Measurements from ENCODE around the gene KIFAP3. TPM values are rescaled to one million over a fixed set of nuclear protein-coding genes. Genes with fewer than 3 reads are reported as not detected.

The KIFAP3 gene
- total and polyA plus RNA-seq, 7 donors, result 14.4 to 36.7 (median 28.1) TPM

DNA sequence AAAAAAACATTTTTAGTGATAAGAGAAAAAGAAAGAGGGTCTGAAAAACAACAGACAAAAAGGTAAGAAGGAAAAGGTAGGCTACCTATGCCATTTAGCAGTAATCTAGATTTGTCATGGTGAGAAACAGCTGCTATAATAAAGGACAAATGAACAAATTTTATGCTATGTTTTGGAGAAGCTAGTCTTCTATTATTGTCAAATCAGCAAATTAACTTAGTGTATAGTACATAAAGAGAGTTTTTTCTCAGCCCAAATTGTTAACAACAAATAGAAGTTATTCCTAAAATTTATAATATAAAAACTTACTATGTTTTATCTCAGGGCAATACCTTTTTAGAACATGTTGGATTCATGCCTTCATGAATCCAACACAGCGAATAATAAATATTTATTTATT is 88.7 kb downstream of the KIFAP3 start:
- 95 to 99% methylated on average over 1 of the region's 1 CpG for WGBS, 2 donors
- no peak overlapping the region for H3K4me3 ChIP-seq
- H3K36me3 ChIP-seq, result peaks cover 0 to 25% (median 4%) of the 10 kb centered on the region in 4 donors
- TF ChIP-seq POLR2A (IDR thresholded peaks at IDR 0.05), result no peak
- TF ChIP-seq, protein P1, sequence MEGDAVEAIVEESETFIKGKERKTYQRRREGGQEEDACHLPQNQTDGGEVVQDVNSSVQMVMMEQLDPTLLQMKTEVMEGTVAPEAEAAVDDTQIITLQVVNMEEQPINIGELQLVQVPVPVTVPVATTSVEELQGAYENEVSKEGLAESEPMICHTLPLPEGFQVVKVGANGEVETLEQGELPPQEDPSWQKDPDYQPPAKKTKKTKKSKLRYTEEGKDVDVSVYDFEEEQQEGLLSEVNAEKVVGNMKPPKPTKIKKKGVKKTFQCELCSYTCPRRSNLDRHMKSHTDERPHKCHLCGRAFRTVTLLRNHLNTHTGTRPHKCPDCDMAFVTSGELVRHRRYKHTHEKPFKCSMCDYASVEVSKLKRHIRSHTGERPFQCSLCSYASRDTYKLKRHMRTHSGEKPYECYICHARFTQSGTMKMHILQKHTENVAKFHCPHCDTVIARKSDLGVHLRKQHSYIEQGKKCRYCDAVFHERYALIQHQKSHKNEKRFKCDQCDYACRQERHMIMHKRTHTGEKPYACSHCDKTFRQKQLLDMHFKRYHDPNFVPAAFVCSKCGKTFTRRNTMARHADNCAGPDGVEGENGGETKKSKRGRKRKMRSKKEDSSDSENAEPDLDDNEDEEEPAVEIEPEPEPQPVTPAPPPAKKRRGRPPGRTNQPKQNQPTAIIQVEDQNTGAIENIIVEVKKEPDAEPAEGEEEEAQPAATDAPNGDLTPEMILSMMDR (IDR thresholded peaks at IDR 0.05), result no peak
- TF ChIP-seq POLR2AphosphoS5 (IDR thresholded peaks at IDR 0.05), result no peak
- TF ChIP-seq EP300 (IDR thresholded peaks at IDR 0.05), result no peak
- H3K4me1 ChIP-seq, result peaks cover 0 to 7% (median 0%) of the 10 kb centered on the region in 4 donors
- no peak overlapping the region for H3K27ac ChIP-seq
- intact Hi-C loops (cut with DNase I), result no loop called here
- DNase-seq, result no peak
- no peaks in the 10 kb centered on the region for H3K9me3 ChIP-seq
- H3K27me3 ChIP-seq, result no peaks in the 10 kb centered on the region

DNA sequence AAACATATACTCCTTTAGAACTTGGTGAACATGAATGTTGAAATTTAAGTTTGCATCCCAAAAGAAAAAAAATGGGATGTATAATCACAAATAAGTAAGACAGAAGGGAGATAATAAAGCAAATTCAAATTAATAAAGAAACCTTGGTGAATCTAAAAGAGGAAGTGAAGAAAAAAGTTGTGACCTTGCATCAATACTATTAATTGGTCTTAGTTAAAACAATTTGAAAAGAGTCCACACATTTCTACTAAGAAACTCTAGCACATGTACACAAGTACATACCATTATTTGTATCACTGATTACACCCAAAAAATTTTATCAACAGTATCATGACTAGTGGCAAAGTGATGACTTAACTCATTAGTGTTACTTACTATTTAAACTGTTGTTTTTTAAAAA is 100.4 kb downstream of the KIFAP3 start:
- Histone ChIP-seq H3K9me3 (no peaks in the 10 kb centered on the region), H3K36me3 (peaks cover 0 to 35% (median 4%) of the 10 kb centered on the region in 4 donors), H3K4me3 (no peak overlapping the region), H3K4me1 (no peaks in the 10 kb centered on the region), H3K27ac (no peak overlapping the region), H3K27me3 (no peaks in the 10 kb centered on the region)
- DNase-seq, result no peak
- TF ChIP-seq, protein P1 (IDR thresholded peaks at IDR 0.05), result no peak
- TF ChIP-seq POLR2AphosphoS5 (IDR thresholded peaks at IDR 0.05) (no peak), POLR2A (IDR thresholded peaks at IDR 0.05) (no peak), EP300 (IDR thresholded peaks at IDR 0.05) (no peak)
- intact Hi-C loops (cut with DNase I), result no loop called here

DNA sequence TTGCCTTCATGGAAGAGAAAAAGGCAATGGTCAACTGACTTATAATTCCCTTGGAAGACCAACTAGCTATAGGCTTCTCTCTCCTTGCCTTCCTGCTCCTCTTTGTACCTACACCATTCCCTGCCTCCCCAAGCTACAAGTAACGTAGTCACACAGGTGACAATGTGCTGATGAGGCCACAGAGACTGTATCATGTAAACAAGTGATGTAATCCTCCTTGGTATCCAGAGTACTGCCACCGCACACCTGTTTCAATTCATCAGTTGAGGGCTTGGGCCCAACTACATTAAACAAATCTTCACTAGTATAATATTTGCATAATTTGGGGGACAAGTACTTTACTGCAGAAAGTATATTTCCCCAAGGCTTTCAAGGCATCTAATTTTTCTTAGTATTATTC is 104.4 kb downstream of the KIFAP3 start:
- Histone ChIP-seq H3K36me3 (peaks cover 0 to 11% (median 0%) of the 10 kb centered on the region in 4 donors), H3K27me3 (no peaks in the 10 kb centered on the region), H3K9me3 (no peaks in the 10 kb centered on the region), H3K4me1 (no peaks in the 10 kb centered on the region), H3K27ac (no peak overlapping the region), H3K4me3 (no peak overlapping the region)
- TF ChIP-seq, protein P1 (IDR thresholded peaks at IDR 0.05), result no peak
- TF ChIP-seq POLR2AphosphoS5 (IDR thresholded peaks at IDR 0.05) (no peak), POLR2A (IDR thresholded peaks at IDR 0.05) (no peak), EP300 (IDR thresholded peaks at IDR 0.05) (no peak)
- DNase-seq, result no peak
- intact Hi-C loops (cut with DNase I), result no loop called here
- 89 to 92% methylated on average over 2 of the region's 2 CpGs for WGBS, 2 donors

DNA sequence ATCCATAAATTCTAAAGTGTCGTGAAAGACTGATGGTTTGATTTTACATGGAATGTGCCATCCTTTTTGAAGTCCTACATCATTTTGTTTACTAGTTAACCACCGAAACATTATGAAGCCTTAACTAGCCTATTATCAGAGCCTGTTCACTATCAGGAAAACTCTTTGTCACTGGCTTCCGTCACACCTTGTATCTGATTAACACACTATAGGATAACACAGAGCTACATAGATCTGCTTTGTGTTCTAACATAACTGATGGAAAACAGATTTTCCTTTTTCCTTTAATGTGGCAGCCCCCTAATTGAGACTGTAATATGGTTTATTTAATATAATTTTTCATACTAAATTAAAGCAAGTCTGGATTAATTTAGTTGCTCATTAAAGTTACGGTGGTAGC is 106.3 kb downstream of the KIFAP3 start:
- H3K9me3 ChIP-seq, result no peaks in the 10 kb centered on the region
- no peaks in the 10 kb centered on the region for H3K4me1 ChIP-seq
- H3K36me3 ChIP-seq, result peaks cover 0 to 11% (median 0%) of the 10 kb centered on the region in 4 donors
- H3K27ac ChIP-seq, result no peak overlapping the region
- intact Hi-C loops (cut with DNase I), result no loop called here
- 73% methylated on average over 4 of the region's 4 CpGs for WGBS, 2 donors
- H3K27me3 ChIP-seq, result no peaks in the 10 kb centered on the region
- no peak for DNase-seq
- no peak for TF ChIP-seq POLR2AphosphoS5 (IDR thresholded peaks at IDR 0.05)
- TF ChIP-seq, protein P1 (IDR thresholded peaks at IDR 0.05), result no peak
- no peak for TF ChIP-seq POLR2A (IDR thresholded peaks at IDR 0.05)
- TF ChIP-seq EP300 (IDR thresholded peaks at IDR 0.05), result no peak
- no peak overlapping the region for H3K4me3 ChIP-seq

DNA sequence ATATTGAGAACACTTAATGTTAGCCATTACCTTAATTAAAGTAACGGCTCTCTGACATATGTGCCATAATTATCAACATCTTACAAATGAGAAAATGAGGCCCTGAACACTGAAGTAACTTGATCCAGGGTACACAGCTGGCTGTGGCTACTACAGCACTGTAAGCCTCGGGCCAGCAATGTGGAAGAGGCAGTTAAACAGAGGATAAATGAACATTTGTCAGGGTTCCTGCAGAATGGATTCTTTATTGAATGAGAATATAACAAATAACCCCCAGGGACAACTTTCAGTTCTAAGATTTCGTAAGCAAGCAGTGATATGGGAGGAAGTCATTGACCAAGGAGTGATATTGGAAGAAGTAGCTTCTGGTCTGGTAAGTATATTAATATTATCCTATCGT is 110.3 kb downstream of the KIFAP3 start:
- intact Hi-C loops (cut with DNase I), result no loop called here
- Histone ChIP-seq H3K4me3 (no peak overlapping the region), H3K9me3 (no peaks in the 10 kb centered on the region), H3K4me1 (no peaks in the 10 kb centered on the region), H3K27me3 (no peaks in the 10 kb centered on the region), H3K36me3 (peaks cover 0 to 11% (median 0%) of the 10 kb centered on the region in 4 donors), H3K27ac (no peak overlapping the region)
- no peak for DNase-seq
- TF ChIP-seq EP300 (IDR thresholded peaks at IDR 0.05) (no peak), POLR2AphosphoS5 (IDR thresholded peaks at IDR 0.05) (no peak), POLR2A (IDR thresholded peaks at IDR 0.05) (no peak)
- TF ChIP-seq, protein P1 (IDR thresholded peaks at IDR 0.05), result no peak
- 93 to 94% methylated on average over 4 of the region's 4 CpGs for WGBS, 2 donors
